ENCODE measurements around the gene SAP130.

DNA sequence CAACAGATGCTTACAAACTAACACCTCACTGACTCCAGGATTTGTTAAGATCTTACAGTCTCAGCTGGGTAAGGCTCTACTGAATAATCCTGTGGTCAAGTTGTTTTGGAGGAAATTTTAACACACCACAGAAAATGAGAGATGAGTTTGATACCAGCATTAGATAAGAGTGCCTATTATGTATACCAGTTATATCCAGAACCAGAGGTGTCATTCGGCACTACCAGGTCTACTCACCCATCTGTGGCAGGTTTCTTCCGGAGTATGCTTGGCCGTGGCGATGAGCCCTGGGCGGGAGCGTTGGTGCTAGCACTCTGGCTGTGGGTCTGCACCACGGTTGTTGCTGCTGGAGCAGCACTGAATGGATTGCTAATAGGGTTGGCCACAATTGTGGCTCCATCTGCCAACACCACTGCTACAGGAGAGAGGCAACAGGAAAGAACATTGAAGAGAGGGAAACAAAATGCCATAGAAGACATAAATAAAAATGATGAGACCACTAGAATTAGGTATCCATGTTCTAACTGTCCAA is 41.2 kb downstream of the SAP130 start:
- TF ChIP-seq CTCF (IDR thresholded peaks at IDR 0.05), result no peak
- TF ChIP-seq POLR2A (IDR thresholded peaks at IDR 0.05), result no peak

Data from lower leg skin (tissue), 3 donors.